KOPT-K1 (cell line): ENCODE measurements around the gene BRD3.

Source experiments
- H3K27ac ChIP-seq: fragments of 200-600 bp; sonication (generic); 2 replicates; pipeline ENCODE4 v1.5.1; 2016; ENCODE audit warnings: antibody characterized with exemption, mild to moderate bottlenecking, low read depth, low read length; ENCODE audit not compliant: poor library complexity, severe bottlenecking
- H3K36me3 ChIP-seq: fragments of 200-600 bp; sonication (generic); 2 replicates; pipeline ENCODE4 v1.5.1; 2017; ENCODE audit warnings: antibody characterized with exemption, mild to moderate bottlenecking, low read length, moderate library complexity; ENCODE audit not compliant: insufficient read depth
- H3K9me3 ChIP-seq: fragments of 200-600 bp; sonication (generic); 2 replicates; pipeline ENCODE4 v1.5.1; 2017; ENCODE audit warnings: antibody characterized with exemption, low read length, mild to moderate bottlenecking; ENCODE audit not compliant: insufficient read depth, poor library complexity, severe bottlenecking

Gene BRD3

DNA sequence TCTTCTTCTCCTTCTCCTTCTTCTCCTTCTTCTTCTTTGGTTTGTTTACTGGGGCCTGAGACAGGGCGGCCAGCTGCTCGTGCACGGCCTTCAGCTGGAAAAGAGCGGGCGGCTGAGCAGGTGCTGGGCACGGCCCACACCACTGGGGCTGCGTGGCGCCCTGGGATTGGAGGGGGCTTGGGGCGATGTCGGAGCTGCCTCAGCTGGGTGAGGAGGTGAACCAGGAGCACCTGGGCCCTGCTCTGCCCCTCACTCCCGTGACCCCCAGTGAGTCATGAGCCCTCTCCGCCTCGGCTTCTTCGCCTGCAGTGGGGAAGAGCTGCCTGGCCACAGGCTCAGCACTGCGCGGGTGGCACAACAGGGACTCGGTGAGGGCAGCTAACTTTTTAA lies 27.7 kb downstream of the BRD3 start:
- no peak overlapping the region for H3K27ac ChIP-seq
- H3K36me3 ChIP-seq = peaks cover 77% of the 10 kb centered on the region
- H3K9me3 ChIP-seq = peaks cover 18% of the 10 kb centered on the region

DNA sequence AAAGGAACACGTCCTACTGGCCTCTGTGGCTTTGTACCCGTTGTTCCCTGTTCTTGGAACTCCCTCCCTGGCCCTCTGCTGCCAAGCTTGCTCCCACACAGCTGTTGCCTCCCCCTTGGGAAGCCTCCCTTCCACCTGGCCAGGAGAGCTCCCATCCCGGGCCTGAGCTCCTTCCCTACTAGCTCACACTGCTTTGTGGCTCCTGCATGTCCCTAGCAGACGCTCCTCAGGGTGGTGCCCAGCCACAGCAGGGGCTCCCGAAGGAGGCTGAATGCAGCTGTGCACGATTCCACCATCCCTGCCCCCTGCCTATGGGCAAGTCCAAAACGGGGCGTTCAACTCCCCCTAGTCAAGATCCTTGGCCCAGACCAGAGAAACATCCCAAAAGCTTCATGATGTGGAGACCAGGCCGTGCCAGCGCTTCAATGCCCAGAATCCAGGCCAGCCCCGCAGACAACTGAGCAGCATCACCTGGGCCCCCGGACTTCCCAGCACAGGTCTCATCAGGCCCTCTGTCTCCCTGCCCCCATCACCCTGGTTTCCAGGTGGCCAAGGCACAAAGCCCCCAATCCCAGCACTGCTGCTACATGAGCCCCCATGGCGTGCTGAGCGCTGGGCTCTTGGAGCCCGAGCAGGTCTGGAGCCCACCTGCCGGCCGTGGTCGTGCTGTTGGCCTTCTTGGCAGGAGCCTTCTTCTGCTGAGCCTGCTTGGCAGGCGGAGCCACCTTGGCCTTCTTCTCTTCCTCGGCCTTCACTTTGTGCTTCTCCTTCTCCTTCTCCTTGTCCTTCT lies 28.2 kb downstream of the BRD3 start:
- Histone ChIP-seq H3K27ac (no peak overlapping the region), H3K9me3 (peaks cover 18% of the 10 kb centered on the region), H3K36me3 (peaks cover 77% of the 10 kb centered on the region)

DNA sequence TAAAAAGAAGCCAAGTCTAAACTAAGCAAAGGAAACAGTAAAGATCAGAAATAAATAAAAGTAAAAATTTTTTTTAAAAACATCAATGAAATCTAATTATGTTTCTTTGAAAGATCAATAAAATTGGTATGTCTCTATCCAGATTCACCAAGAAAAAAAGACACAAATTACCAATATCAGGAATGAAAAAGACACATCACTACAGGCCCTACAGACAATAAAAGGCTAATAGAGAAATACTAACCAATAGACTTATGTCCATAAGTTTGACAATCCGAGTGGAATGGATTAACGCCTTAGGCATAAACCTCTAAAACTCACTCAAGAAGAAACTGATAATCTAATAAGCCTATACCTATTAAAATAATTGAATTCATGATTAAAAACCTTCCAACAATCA lies 30.2 kb downstream of the BRD3 start:
- Histone ChIP-seq H3K27ac (no peak overlapping the region), H3K9me3 (peaks cover 18% of the 10 kb centered on the region), H3K36me3 (peaks cover 89% of the 10 kb centered on the region)

- H3K36me3 ChIP-seq = peaks cover 91% of the 10 kb centered on the region
- H3K9me3 ChIP-seq = peaks cover 18% of the 10 kb centered on the region
Observed at GRCh38 chr9:134036130-134036529, 31.7 kb downstream of the BRD3 start.

DNA sequence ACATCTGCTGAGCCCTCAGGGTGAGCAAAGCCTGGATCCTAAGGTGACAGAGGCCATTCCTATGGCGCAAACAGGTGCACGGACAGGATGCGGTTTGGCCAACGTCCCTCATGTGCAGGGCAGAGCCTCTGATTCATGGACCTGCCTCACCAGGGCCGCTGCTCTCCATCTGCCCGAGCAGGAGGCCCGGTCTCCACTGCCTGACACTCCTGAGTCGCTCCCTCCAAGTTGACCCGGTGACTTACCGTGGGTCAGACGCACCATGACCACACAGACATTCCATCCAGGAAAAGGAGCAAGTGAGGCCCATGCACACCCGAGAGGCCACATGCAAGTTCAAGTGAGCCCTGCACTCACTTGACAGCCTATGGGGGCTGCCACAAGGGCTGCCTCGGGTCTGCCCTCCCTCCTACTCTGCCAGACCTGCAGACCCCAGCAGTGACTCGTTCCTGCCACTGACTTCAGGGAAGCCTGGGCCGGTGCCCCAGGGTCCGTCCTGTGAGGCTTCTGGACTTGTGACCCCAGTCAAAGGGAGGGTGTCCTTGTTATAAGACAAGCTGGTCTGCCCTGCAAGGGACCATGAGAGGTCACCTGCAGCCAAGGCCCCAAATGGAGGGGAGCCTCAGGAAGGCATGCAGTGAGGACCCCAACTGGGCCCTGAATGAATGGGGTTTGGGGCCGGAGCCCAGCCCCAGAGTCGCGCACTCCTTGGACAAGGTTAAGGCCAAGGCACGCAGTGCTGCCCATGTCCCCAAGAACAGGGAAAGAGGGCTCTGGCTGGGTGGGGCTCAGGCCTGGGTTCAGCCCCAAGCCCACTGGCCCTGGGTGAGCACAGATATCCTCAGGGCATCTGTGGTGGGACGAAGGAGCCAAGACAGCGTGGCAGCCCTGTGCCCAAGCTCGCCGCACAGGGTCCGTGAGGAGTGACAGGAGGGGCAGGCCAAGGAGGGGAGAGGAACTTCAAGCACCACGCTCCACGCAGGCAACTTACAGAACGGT lies 32.5 kb downstream of the BRD3 start:
- H3K27ac ChIP-seq = no peak overlapping the region
- H3K9me3 ChIP-seq = peaks cover 18% of the 10 kb centered on the region
- H3K36me3 ChIP-seq = peaks cover 91% of the 10 kb centered on the region

More at GRCh38 chr9:134036130-134036529, 31.7 kb downstream of the BRD3 start:
- H3K27ac ChIP-seq = no peak overlapping the region

GRCh38 chr9:134034215-134035040 lies 33.4 kb downstream of the BRD3 start:
- Histone ChIP-seq H3K27ac (no peak overlapping the region), H3K36me3 (peaks cover 89% of the 10 kb centered on the region), H3K9me3 (peaks cover 18% of the 10 kb centered on the region)

GRCh38 chr9:134033516-134034214 lies 34.2 kb downstream of the BRD3 start:
- peaks cover 87% of the 10 kb centered on the region for H3K36me3 ChIP-seq
- H3K27ac ChIP-seq = no peak overlapping the region
- peaks cover 11% of the 10 kb centered on the region for H3K9me3 ChIP-seq

DNA sequence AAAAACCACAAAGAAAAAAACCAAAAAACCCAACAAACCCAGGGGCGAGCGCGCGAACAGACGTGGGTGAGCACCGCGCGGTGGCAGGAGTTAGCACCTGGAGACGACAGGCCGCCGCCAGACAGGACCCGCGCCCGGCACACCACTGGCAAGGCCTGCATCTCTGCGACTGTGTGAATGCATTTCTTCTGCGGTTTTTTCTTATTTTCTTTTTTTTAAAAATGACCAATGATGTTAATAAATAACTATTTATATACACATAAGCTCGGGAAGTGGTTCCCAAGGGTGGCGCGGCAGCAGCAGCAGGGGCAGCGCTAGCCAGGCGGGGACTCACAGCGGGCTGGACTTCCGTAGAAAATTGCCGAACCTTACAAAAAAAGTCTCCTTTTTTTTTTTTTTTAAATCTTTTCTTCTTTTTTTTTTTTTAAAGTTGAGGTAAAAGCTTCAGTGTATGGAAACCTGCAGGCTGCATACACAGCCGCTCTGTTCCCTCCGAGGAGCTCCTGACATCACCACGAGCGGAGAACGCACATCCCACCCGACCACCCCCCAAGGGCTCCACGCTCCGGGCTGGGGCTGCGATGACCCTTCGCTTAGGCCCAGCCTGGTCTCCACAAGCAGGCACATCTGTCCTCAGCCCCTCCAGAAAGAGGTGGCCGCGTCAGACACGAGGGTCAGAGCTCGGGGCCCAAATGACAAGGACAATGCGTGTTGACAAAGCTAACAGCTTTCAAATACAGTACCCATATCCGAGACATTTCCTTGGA lies 35.2 kb downstream of the BRD3 start:
- peaks cover 76% of the 10 kb centered on the region for H3K36me3 ChIP-seq

GRCh38 chr9:134031783-134032182 lies 36.0 kb downstream of the BRD3 start:
- Histone ChIP-seq H3K9me3 (no peaks in the 10 kb centered on the region), H3K27ac (no peak overlapping the region), H3K36me3 (peaks cover 74% of the 10 kb centered on the region)

More for the DNA sequence above, 35.2 kb downstream of the BRD3 start:
- H3K27ac ChIP-seq = no peak overlapping the region
- H3K9me3 ChIP-seq = peaks cover under 1% of the 10 kb centered on the region

GRCh38 chr9:134030821-134031470 lies 36.9 kb downstream of the BRD3 start:
- Histone ChIP-seq H3K27ac (no peak overlapping the region), H3K9me3 (no peaks in the 10 kb centered on the region), H3K36me3 (peaks cover 66% of the 10 kb centered on the region)

DNA sequence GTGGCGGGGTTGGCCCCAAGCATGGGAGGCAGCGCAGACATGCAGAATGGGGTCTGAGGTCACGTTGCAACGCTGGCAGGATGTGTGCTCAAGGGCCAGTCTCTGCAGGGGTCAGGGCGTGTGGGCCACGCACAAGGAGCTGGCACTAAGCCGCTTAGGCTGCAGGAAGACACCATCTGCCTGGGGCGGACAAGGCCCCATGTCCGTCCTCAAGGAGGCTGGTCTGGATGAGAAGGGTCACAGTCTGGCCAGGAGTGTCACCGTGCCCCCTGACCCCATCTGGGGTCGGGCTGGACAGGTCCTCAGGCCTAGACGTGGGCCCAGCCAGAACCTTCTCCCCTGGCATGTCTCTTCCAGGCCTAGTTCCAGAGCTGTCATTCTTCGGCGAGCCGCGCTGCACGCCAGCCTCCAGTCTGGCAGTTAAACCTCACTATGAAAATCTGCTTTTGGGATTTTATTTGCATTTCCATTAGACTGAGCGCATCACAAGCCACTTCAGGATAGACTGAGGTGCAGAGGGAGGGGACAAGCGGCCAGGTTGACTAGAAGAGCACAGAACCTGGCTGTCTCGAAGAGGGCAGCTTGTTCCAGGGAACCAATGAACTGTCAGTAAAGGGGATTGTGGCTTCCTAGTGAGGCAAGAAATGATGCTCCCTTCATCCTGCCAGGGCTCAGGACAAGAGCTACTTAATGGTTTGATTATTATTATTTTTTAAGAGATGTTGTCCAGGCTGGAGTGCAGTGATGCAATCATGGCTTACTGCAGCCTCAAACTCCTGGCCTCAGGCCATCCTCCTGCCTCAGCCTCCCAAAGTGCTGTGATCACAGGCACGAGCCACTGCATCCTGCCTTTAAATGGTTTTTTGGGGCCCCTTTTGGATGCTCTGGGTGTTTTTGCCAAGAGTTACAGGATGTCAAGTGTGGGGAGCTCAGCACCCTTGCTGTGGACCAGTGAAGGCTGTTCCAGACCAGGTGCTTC lies 38.3 kb downstream of the BRD3 start:
- Histone ChIP-seq H3K27ac (no peak overlapping the region), H3K9me3 (no peaks in the 10 kb centered on the region), H3K36me3 (peaks cover 52% of the 10 kb centered on the region)

DNA sequence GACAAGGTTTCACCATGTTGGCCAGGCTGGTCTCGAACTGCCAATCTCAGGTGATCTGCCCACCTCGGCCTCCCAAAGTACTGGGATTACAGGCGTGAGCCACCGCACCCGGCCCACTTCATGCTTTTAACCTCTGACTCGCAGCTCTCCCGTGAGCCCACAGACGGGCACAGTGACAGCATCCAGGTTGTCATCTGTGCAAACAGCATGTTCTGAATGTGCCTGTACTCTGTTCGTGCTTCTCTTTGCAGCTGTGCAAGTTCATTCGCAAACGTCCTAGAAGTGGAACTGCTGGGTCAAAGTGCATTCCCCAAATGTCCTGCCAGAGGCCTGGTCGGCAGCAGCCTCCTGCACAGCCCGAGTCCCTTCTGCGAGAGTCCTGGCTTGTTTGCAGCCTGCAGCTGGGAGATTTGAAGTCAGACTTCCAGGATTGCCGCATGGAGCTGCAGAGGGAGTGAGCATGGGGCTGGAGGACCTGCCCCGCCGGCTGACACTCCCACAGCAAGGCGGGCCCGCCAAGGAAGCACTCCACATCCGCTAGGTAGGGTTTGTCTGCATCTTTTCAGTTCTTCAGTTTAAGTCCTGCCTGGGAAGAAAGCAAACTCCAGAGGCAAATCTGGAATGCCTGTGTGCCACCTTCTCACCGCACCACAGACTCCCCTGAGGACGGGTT lies 39.1 kb downstream of the BRD3 start:
- Histone ChIP-seq H3K36me3 (peaks cover 44% of the 10 kb centered on the region), H3K9me3 (no peaks in the 10 kb centered on the region), H3K27ac (no peak overlapping the region)
